Vagina (tissue), 2 donors: Measurements from ENCODE around the gene PSMB1. TPM values are rescaled to one million over a fixed set of nuclear protein-coding genes. Genes with fewer than 3 reads are reported as not detected.
"Not testable (repeated sequence)": the region's sequence is repeated elsewhere in the genome, so short reads cannot be mapped to it uniquely, and the experiment has no call there.

Experiments used
- DNase-seq, 2 donors: peaks; one replicate each; pipeline ENCODE4 v3.0.0-alpha.2; 2017; ENCODE audit errors: extremely low spot score in 2 of 2
- H3K27ac ChIP-seq: fragments of 200-600 bp; sonication (generic); one replicate; pipeline ENCODE4 v1.5.1; 2019
- H3K27me3 ChIP-seq: fragments of 200-600 bp; sonication (generic); one replicate; pipeline ENCODE4 v1.5.1; 2019
- H3K36me3 ChIP-seq, 2 donors: fragments of 200-600 bp; sonication (generic); one replicate each; pipeline ENCODE4 v1.5.1; 2017 to 2019
- H3K4me1 ChIP-seq: fragments of 200-600 bp; sonication (generic); one replicate; pipeline ENCODE4 v1.5.1; 2019
- H3K4me3 ChIP-seq, 2 donors: fragments of 200-600 bp; sonication (generic); 1 replicate in 1 of 2; 2 replicates in 1 of 2; pipeline ENCODE4 v1.5.1; 2016 to 2019
- H3K9me3 ChIP-seq: fragments of 200-600 bp; sonication (generic); one replicate; pipeline ENCODE4 v1.5.1; 2019
- POLR2A ChIP-seq, 2 donors: fragments of 450-650 bp; IDR thresholded peaks; one replicate each; pipeline ENCODE4 v1.6.1; 2017; ENCODE audit warnings: antibody characterized with exemption in 2 of 2, mild to moderate bottlenecking in 2 of 2, moderate library complexity in 2 of 2
- POLR2AphosphoS5 ChIP-seq, 2 donors: sonication (generic); formaldehyde crosslinking; IDR thresholded peaks; one replicate each; pipeline ENCODE4 v1.9.0; 2017; ENCODE audit warnings: antibody characterized with exemption in 2 of 2, mild to moderate bottlenecking in 2 of 2, low read depth in 1 of 2; ENCODE audit not compliant: insufficient read depth in 1 of 2
- intact Hi-C: fragments of 100-400 bp; cut with DNase I; formaldehyde crosslinking; loops from one replicate; pipeline ENCODE4 v1.15.1; 2023
- total RNA-seq: library from RNA; depleted of rRNA; stranded (reverse); fragments of >200 nt; gene quantifications from one replicate; pipeline ENCODE4 v1.2.3, GENCODE V29; 2016
- TF ChIP-seq, protein P1 (sequence below), 3 experiments: fragments of 450-650 bp in 2 of 3; fragments of 200-600 bp in 1 of 3; sonication (generic) in 1 of 3; IDR thresholded peaks; one replicate each; pipeline ENCODE4 v1.5.1; 2017 to 2019; ENCODE audit warnings: antibody characterized with exemption in 3 of 3, mild to moderate bottlenecking in 2 of 3, moderate library complexity in 2 of 3

The PSMB1 gene
- total RNA-seq, 1 donor from 2014 or later, result 92.3 TPM

DNA sequence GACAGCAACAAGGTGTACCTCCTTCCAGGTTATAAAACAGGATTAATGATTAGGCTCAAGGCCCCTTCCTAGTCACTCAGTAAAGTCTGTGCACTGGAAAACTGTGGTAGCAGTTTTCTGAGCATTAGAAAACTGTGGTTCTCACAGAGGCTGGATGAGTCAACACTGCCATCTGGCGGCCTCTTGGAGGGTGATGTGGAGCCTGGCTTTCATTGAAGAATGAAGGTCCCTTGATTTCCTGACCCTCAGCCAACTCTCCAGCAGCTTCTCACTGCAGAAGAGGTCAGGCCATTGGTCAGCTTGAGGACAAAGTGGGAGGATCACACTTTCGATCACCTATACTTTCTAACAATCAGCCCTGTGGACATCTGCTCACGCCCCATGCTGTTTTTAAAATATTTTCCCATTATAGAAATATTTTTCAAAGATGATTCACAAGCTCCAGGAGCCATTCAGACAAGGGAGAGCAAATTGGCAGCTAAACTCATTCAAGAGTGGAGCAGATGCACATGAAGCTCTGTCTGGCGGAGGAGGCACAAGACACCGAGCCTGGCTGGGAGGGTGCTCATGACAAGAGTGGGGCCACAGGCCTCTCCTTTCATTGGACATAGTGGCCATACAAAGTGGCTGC lies 23.2 kb downstream of the PSMB1 start:
- TF ChIP-seq, protein P1, sequence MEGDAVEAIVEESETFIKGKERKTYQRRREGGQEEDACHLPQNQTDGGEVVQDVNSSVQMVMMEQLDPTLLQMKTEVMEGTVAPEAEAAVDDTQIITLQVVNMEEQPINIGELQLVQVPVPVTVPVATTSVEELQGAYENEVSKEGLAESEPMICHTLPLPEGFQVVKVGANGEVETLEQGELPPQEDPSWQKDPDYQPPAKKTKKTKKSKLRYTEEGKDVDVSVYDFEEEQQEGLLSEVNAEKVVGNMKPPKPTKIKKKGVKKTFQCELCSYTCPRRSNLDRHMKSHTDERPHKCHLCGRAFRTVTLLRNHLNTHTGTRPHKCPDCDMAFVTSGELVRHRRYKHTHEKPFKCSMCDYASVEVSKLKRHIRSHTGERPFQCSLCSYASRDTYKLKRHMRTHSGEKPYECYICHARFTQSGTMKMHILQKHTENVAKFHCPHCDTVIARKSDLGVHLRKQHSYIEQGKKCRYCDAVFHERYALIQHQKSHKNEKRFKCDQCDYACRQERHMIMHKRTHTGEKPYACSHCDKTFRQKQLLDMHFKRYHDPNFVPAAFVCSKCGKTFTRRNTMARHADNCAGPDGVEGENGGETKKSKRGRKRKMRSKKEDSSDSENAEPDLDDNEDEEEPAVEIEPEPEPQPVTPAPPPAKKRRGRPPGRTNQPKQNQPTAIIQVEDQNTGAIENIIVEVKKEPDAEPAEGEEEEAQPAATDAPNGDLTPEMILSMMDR (IDR thresholded peaks at IDR 0.05), result peak; percentile 50 to 69 (median 69)
- TF ChIP-seq POLR2A (IDR thresholded peaks at IDR 0.05) (no peak), POLR2AphosphoS5 (IDR thresholded peaks at IDR 0.05; ENCODE audit: insufficient read depth in 1 of 2, low read depth in 1 of 2) (no peak)
- H3K27me3 ChIP-seq, result no peaks in the 10 kb centered on the region
- H3K4me1 ChIP-seq, result no peaks in the 10 kb centered on the region
- no peak overlapping the region for H3K27ac ChIP-seq
- H3K36me3 ChIP-seq, result peaks cover 0 to 17% of the 10 kb centered on the region in 2 donors
- H3K4me3 ChIP-seq, result no peak overlapping the region
- H3K9me3 ChIP-seq, result no peaks in the 10 kb centered on the region
- no peak for DNase-seq
- intact Hi-C loops, result no loop called here

GRCh38 chr6:170527995-170528394 lies 25.1 kb downstream of the PSMB1 start:
- H3K27me3 ChIP-seq, intact Hi-C loops, DNase-seq, H3K4me3 ChIP-seq, H3K27ac ChIP-seq, H3K9me3 ChIP-seq, H3K4me1 ChIP-seq, H3K36me3 ChIP-seq: not testable (repeated sequence)

DNA sequence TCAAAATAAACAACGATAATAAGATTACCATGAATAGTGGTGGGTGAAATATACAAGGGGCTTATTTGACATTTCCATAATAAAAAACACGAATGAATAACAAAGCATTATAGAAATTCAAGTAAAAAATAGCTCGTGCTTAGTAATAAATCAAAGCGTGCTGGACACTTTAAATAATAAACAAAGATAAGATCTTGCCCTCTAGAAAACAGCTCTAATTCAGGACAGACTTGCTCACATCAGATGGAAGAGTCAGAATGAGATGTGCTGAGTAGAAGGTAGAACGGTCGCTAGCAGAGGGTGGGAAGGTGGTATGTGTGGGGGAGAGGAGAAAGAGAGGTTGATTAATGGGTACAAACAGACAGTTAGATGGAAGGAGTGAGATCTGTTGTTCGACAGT lies 27.3 kb downstream of the PSMB1 start:
- H3K4me3 ChIP-seq, result no peak overlapping the region
- H3K4me1 ChIP-seq, result no peaks in the 10 kb centered on the region
- H3K9me3 ChIP-seq, result no peaks in the 10 kb centered on the region
- intact Hi-C loops, result no loop called here
- H3K27ac ChIP-seq, result no peak overlapping the region
- no peaks in the 10 kb centered on the region for H3K27me3 ChIP-seq
- TF ChIP-seq, protein P1 (IDR thresholded peaks at IDR 0.05), result no peak
- TF ChIP-seq POLR2AphosphoS5 (IDR thresholded peaks at IDR 0.05; ENCODE audit: insufficient read depth in 1 of 2, low read depth in 1 of 2) (no peak), POLR2A (IDR thresholded peaks at IDR 0.05) (no peak)
- H3K36me3 ChIP-seq, result no peaks in the 10 kb centered on the region
- no peak for DNase-seq

DNA sequence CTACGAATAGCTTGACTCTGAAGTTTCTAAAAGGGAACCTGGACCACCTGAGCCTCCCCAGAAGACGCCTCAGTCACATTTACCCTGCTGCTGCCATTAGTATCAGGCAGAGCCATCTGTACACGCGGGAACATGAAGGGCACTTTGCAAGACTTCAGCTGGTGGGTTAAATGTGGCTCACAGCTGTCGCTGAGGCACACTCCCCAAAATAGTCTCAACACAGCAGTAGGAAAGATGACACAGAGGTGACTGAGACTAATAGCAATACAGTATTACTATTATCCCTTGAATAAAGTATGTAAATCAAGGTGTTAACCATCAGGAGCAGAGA lies 29.0 kb downstream of the PSMB1 start:
- Histone ChIP-seq H3K36me3 (no peaks in the 10 kb centered on the region), H3K27ac (no peak overlapping the region), H3K4me3 (no peak overlapping the region), H3K9me3 (no peaks in the 10 kb centered on the region), H3K27me3 (no peaks in the 10 kb centered on the region), H3K4me1 (no peaks in the 10 kb centered on the region)
- no peak for DNase-seq
- no peak for TF ChIP-seq POLR2AphosphoS5 (IDR thresholded peaks at IDR 0.05; ENCODE audit: insufficient read depth in 1 of 2, low read depth in 1 of 2)
- no peak for TF ChIP-seq POLR2A (IDR thresholded peaks at IDR 0.05)
- TF ChIP-seq, protein P1 (IDR thresholded peaks at IDR 0.05), result no peak
- intact Hi-C loops, result no loop called here

DNA sequence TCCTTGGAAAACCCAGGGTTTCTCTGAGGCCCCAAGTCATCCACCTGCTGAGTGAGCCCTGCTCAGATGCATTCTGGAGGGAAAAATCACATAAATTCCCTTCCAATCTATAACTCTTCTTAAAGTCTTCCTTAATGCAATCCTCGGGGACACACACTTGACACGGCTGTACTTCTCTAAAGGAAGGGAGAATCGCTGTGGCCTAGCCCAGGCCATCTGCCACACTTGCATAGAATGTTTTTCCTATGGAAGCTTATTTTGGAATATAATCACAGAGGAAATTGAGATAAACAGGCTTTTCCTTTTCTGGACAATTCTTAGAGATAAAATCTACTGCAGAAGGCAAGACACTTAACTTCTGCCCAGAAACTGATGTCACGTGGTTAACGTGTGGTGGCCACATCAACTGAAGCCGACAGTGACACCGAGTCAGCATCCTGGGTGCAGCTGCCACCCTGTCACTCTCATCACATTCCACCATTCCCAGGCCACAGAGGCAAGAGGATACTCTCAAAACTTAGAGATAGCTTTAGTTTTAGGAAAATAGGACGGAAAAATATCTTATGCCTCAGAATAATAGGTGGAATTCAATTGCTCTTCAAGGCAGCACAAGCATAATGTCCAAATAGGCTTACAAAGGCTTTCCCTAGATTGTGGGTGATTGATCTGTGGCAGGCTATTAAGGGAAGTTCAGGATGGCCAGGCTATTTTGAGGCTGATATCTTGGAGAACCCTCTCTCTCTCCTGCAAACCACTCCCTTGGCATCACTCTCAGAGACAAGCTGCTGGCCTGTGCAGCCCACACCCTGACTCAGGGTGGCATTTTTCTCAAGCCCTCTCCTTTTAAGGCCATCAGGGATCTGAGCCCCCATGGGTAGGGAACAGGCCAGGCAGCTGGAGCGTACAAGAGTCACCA lies 29.6 kb downstream of the PSMB1 start:
- no peaks in the 10 kb centered on the region for H3K4me1 ChIP-seq
- no peak overlapping the region for H3K4me3 ChIP-seq
- no peak for DNase-seq
- H3K27me3 ChIP-seq, result no peaks in the 10 kb centered on the region
- TF ChIP-seq POLR2AphosphoS5 (IDR thresholded peaks at IDR 0.05; ENCODE audit: insufficient read depth in 1 of 2, low read depth in 1 of 2) (no peak), POLR2A (IDR thresholded peaks at IDR 0.05) (no peak)
- TF ChIP-seq, protein P1 (IDR thresholded peaks at IDR 0.05), result no peak
- intact Hi-C loops, result no loop called here
- no peaks in the 10 kb centered on the region for H3K9me3 ChIP-seq
- no peak overlapping the region for H3K27ac ChIP-seq
- H3K36me3 ChIP-seq, result no peaks in the 10 kb centered on the region
